ENCODE data around the gene KRT84.

The KRT84 gene

GRCh38 chr12:52410589-52411248 is 25.3 kb upstream of the KRT84 start:
- DNase-seq: peak in 3 of 4 experiments; percentile 4 to 23 (median 9)

DNA sequence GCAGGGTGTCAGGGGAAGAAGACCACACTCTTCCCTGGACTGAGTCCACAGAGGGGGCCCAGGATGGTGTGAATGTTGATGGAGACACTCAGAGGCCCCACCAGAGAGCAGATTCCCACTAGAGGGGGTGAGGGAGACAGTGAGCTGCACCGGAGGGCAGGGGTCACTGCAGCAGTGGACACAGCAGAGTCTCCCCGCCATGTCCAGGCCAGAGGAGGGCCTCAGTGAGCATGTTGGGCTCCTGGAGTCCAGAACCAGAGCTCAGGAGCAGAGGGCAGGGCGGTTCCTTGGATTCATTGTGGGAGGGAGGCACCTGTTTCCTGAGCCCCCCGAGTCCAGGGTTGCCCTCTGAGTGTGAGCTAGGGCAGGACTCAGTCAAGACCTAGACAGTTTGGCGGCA is 22.5 kb upstream of the KRT84 start:
- DNase-seq: no peak

DNA sequence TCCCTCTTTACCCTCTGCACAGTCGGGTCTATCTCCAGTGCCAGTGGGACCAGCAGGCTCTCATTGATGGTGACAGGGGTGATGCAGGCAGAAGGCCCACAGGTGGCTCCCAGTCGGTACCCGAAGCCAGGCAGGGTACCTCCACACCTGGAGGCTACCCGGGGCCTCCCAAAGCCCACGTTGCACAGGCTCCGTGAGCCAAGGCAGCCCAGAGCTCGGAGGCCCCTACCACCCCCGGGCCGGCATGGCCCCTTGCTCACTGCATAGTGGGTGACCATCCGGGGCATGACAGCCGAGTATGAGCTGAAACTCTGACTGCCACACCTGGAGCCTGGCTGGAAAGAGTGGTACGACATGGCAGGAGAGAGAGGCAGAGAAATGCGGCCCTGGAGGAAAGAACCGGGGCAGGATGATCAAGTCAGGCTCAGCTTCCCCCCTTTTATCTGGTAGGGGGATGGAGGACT is 20.5 kb upstream of the KRT84 start, which contains the start of gene KRT82:
Gene KRT82, minus strand, starts transcription at position 414 of the 464 bp plus-strand sequence. Its CDS starts 58 bp downstream, at position 356.
- DNase-seq: no peak

DNA sequence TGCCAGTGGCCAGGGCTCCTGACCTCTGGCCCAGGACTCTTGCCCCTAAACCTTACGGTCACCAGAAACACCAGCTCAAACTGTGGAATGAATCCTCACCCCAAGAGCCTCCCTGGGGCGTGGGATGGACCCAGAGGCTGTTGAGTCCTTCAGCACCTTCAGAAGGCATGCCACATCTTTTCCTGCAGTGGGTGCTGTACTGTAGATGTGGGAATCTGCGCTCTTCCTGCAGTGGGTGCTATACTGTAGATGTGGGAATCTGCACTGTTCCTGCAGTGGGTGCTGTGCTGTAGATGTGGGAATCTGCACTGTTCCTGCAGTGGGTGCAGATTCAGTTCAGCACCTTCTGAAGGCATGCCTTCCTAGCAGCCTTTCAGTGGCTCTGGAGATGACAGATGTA is 19.5 kb upstream of the KRT84 start:
- DNase-seq: no peak

DNA sequence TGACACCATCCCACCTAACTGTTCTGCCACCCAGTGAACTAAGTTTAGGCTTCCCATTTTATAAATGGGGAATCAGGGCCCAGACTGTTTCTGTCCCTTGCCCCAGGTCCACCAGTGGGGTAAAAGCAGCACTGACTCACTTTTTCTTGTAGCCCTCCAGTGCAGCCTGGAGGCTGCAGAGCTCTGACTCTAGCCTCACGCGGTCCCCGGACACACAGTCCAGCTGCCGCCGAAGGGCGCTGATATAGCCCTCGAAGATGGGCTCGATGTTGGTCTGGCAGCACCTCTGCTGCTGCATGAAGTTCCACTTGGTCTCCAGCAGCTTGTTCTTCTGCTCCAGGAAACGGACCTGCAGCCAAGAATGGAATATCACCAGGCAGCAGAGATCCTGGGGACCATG is 18.1 kb upstream of the KRT84 start:
- DNase-seq: no peak

- peak in 3 of 4 experiments; percentile 16 to 35 (median 31) for DNase-seq
Observed at GRCh38 chr12:52402873-52403540, 17.6 kb upstream of the KRT84 start.

DNA sequence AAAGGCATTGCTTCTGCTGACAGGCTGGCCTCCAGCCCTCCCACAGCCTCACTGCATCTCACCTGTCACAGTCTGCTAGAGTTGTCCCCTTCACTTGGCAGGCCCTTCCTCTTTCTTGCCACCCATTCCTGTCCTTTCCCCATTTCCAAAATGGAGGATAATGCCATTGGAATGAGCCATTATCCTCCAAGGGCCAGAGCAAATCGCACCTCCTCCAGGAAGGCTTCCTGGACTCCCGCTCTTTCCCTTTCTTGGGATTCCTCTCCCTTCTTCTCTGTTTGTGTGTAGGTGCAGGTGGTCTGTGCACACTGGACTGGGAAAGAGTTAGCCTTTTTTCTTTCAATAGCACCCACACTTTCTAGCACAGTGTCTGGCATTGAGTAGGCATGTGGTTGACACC is 16.9 kb upstream of the KRT84 start:
- no peak for DNase-seq

DNA sequence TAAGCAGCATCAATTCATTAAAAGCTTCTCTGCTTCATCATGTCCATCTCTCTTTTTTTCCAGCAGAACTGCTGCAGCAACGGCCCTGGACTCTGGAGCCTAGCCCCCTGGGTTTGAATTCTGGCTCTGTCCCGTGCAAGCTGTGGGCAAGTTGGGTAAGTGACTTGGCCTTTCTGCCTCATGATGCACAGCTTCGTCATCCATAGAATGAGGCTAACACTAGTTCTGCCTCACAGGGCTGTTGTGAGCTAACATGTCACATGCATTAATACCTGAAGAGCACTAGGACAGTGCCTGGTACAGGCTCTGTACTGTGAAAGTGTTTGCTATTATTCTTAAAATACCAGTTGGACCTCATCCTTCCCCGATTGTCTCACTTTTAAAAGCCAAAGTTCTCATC is 16.5 kb upstream of the KRT84 start:
- no peak for DNase-seq

DNA sequence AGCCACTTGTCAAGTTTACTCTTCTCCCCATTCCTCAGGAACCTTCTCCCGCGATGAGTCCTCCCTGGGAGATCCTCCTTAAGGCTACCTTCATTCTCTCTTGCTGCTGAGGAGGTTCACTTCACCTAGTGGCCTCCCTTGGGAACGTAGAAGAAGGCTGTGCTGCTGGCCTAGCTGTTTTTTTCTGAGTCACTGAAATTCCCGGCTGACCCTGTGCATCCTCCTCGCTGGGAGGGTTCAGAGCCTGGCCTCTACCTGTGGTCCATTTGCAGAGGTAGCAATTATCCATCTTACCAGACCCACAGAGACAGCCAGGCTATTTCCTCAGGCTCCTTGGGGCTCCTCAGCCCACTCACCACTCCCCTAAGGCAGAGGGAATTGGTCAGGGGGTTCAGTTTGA is 16.1 kb upstream of the KRT84 start:
- no peak for DNase-seq

DNA sequence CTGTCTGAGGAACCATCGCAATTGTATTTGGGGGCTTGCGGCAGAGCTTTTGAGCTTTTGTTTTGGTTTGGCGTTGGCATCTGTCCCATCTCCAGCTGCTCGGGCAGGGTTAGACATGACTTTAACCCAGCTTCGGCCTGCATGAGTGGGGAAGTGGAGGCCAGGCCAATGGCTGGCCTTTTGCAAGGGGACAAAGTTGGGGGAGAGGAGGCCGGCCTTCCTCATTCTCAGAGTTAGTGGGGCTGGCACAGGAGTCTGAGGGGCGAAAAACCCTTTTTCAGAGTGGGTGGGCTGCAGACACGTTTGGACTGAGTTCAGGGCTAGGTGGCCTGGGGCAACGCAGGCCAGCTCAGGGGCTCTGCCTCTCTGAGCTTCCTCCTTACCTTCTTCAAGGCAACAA is 15.5 kb upstream of the KRT84 start:
- DNase-seq: no peak

GRCh38 chr12:52399756-52400155 is 14.3 kb upstream of the KRT84 start:
- no peak for DNase-seq

DNA sequence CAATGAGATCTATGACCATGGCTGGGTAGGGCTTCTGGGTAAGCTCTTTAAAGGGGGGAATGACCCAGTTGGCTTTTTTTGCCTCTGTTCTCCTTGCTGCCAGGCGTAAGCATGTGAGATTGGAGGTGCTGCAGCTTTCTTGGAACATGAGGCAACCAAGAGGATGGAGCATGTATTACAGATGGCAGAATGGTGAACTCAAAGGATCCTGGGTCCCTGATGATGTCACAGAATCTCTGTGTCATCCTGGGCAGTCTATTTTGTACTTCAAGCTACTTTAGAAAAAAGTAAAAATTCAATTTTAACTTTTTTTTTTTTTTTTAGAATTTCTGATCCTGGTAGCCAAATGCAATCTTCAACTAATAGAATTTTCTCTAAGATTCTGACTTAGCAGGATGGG is 12.7 kb upstream of the KRT84 start:
- DNase-seq: no peak

- no peak for DNase-seq
Observed at GRCh38 chr12:52396656-52397055, 11.2 kb upstream of the KRT84 start.

- no peak for DNase-seq
Observed at GRCh38 chr12:52395761-52396434, 10.4 kb upstream of the KRT84 start.

- DNase-seq: no peak
Observed at GRCh38 chr12:52394836-52395405, 9.5 kb upstream of the KRT84 start.

DNA sequence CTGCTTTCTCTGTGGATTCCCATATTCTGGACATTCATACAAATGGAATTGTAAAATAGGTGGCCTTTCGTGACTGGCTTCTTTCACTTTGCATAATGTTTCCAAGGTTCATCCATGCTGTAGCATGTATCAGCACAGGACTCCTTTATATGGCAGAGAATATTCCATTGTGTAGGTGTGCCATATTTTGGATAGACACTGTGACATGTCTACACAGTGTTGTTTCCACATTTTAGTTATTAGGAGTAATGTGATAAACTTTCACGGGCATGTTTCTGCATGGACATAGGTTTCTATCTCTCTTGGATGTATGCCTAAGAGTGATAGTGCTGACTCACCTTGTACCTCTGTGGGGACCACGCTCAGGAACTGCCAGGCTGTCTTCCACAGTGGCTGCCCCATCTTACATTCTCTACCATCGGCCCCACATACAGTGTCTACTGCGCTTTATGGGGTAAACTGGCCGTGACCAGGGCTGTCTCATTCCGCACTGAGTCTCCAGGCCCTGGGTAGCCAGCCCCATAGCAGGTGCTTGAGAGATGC is 7.1 kb upstream of the KRT84 start:
- DNase-seq: no peak

DNA sequence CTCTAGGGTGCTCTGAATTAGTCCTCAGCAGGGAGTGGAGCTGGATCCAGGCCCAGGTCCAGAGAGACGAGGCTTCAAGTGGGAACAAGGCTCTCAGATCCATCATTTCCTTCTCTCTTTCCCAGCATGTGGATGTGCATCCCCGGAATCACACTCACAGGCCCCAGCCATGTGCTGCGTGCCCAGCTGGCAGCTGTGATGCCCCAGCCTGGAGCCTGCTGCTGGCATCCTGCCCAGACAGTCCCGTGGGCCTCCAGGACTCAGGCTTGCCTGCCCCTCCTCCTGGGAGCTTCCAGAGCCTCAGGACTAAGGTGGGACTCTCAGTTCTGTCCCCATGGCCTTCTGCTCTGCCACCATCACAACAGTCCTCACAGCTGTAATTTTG is 6.2 kb upstream of the KRT84 start:
- no peak for DNase-seq

DNA sequence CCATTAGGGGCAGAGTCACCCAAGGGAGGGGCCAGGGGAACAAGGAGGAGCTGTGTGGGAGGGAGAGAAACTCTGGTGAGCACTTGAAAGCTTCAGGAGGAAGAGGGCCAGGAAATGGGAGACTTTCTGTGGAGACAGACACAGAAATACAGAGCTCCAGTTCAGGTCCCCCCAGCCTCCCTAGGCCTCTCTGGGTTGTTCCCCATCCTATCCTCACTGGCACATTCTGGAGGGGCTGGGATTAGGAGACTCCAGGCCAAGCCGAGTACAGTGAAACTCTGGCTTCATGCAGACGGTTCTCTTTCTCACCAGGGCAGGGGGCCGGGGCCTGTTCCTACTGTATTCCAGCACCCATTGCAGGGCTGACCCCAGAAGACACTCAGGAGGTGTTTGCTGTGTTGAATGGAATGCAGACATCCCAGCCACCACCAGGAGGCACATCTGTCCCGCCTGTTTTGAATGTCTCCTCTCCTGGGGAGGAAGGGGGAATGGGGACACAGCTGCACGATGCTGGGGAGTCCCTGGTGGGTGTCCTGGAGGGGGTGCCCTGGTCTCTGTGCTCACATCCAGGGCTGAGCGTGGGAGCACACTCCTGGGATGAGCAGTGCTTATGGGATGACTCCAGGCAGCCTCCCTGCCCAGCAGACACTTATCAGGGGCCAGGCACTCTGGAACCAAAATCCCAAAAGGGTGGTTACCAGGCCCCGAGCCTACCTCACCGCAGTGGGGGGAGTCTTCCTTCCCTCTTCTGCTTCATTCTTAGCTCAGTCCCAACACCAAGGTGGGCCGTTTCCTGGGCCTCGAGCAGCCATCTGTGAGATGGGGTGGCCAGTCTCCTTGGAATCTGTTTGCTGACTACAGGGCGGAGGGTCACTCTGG is 5.5 kb upstream of the KRT84 start:
- DNase-seq: peak in 3 of 4 experiments; percentile 9 to 40 (median 30)

GRCh38 chr12:52389313-52390207 is 4.1 kb upstream of the KRT84 start:
- DNase-seq: no peak

GRCh38 chr12:52387859-52388258 is 2.4 kb upstream of the KRT84 start:
- DNase-seq: no peak

- no peak for DNase-seq
Observed at GRCh38 chr12:52383331-52383730, 2.1 kb downstream of the KRT84 start.

Measured in suppressor macrophage (primary cell).